Mesendoderm (in vitro differentiated cells): Measurements from ENCODE around the gene ADGRL3.
"Not testable (repeated sequence)": the region's sequence is repeated elsewhere in the genome, so short reads cannot be mapped to it uniquely, and the experiment has no call there.

ENCODE experiments used
- DNase-seq: peaks from one replicate; pipeline ENCODE4 v3.0.0; 2013
- H2AK5ac ChIP-seq: 2 replicates; pipeline ENCODE4 v1.6.1; 2013; ENCODE audit warnings: low read length, inconsistent platforms
- H2BK120ac ChIP-seq: 2 replicates; pipeline ENCODE4 v1.6.1; 2013; ENCODE audit warnings: low read depth, mild to moderate bottlenecking, low read length, moderate library complexity, mixed read lengths
- H2BK15ac ChIP-seq: replicated peaks from 2 replicates; pipeline ENCODE4 v1.6.1; 2013; ENCODE audit warnings: low read depth, mild to moderate bottlenecking, moderate library complexity
- H2BK5ac ChIP-seq: 2 replicates; pipeline ENCODE4 v1.6.1; 2013; ENCODE audit warnings: low read length, inconsistent platforms
- H3K18ac ChIP-seq: 2 replicates; pipeline ENCODE4 v1.6.1; 2013; ENCODE audit warnings: mild to moderate bottlenecking, low read length, mixed read lengths
- H3K23ac ChIP-seq: one replicate; pipeline ENCODE4 v1.6.1; 2013; ENCODE audit warnings: low read length
- H3K27ac ChIP-seq: 2 replicates; pipeline ENCODE4 v1.5.1; 2013; ENCODE audit warnings: low read depth, mild to moderate bottlenecking, inconsistent platforms, low read length, moderate library complexity
- H3K27me3 ChIP-seq: 2 replicates; pipeline ENCODE4 v1.6.1; 2013; ENCODE audit warnings: low read length, control low read depth, mild to moderate bottlenecking, inconsistent platforms; ENCODE audit not compliant: insufficient read depth, poor library complexity
- H3K36me3 ChIP-seq: 2 replicates; pipeline ENCODE4 v1.6.1; 2013; ENCODE audit warnings: low read length, inconsistent platforms; ENCODE audit not compliant: control insufficient read depth, insufficient read depth
- H3K4ac ChIP-seq: one replicate; pipeline ENCODE4 v1.6.1; 2013; ENCODE audit warnings: low read depth, mild to moderate bottlenecking, low read length, moderate library complexity
- H3K4me1 ChIP-seq: 2 replicates; pipeline ENCODE4 v1.6.1; 2013; ENCODE audit warnings: low read depth, low read length, inconsistent platforms; ENCODE audit not compliant: control insufficient read depth
- H3K4me2 ChIP-seq: 2 replicates; pipeline ENCODE4 v1.6.1; 2013; ENCODE audit warnings: low read length
- H3K4me3 ChIP-seq: 2 replicates; pipeline ENCODE4 v1.5.1; 2013; ENCODE audit warnings: mild to moderate bottlenecking, low read length
- H3K56ac ChIP-seq: one replicate; pipeline ENCODE4 v1.6.1; 2013; ENCODE audit warnings: low read length
- H3K79me1 ChIP-seq: 2 replicates; pipeline ENCODE4 v1.6.1; 2013; ENCODE audit warnings: low read length, inconsistent platforms
- H3K79me2 ChIP-seq: 2 replicates; pipeline ENCODE4 v1.6.1; 2013; ENCODE audit warnings: mild to moderate bottlenecking, low read length; ENCODE audit not compliant: control insufficient read depth, insufficient read depth
- H3K9ac ChIP-seq: 2 replicates; pipeline ENCODE4 v1.6.1; 2013; ENCODE audit warnings: low read length, inconsistent platforms
- H4K5ac ChIP-seq: one replicate; pipeline ENCODE4 v1.6.1; 2013; ENCODE audit warnings: low read length
- H4K8ac ChIP-seq: one replicate; pipeline ENCODE4 v1.6.1; 2013; ENCODE audit warnings: low read depth, mild to moderate bottlenecking, control low read depth, low read length, moderate library complexity
- WGBS: extraction: QIAGEN DNeasy Blood & Tissue Kit; methylation state at CpG from one replicate; pipeline ENCODE4 v1.1.7; 2013; ENCODE audit warnings: low lambda C conversion rate, missing lambda C conversion rate; ENCODE audit not compliant: insufficient coverage; ENCODE audit errors: extremely low coverage; 5-methylcytosine and 5-hydroxymethylcytosine counted together

The ADGRL3 gene

GRCh38 chr4:61762722-61763627, 562.8 kb downstream of the ADGRL3 start:
- Histone ChIP-seq H3K27me3 (no peaks in the 10 kb centered on the region), H3K4me1 (no peaks in the 10 kb centered on the region), H3K23ac (no peak overlapping the region), H3K4me3 (no peak overlapping the region), H3K4ac (no peak overlapping the region), H3K79me2 (no peaks in the 10 kb centered on the region), H2BK15ac (no peak overlapping the region), H3K4me2 (no peak overlapping the region), H3K9ac (no peak overlapping the region), H4K8ac (no peak overlapping the region), H3K56ac (no peak overlapping the region), H4K5ac (no peak overlapping the region), H3K79me1 (no peaks in the 10 kb centered on the region), H2BK5ac (no peak overlapping the region), H3K36me3 (no peaks in the 10 kb centered on the region), H2AK5ac (no peak overlapping the region), H2BK120ac (no peak overlapping the region), H3K27ac (no peak overlapping the region), H3K18ac (no peak overlapping the region)
- WGBS, result no CpG with 5 or more reads among the region's 5 CpGs
- DNase-seq, result no peak

DNA sequence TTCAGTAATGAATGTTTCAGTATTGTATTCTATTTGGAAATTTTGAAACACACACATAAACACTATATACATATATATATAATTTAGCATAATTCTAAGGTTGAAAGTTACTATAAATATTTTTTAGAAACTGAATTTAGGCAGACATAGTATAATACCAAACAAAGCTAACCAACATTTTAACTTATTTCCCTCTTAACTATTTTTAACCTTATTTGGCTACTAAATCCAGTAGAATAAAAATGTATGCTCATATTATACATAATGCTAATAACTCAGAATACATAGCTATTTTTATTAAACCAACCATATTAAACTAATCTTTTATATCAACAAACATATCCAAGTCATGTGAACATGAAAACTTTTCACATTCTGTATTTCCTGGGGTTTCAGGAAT, 563.6 kb downstream of the ADGRL3 start:
- no peak overlapping the region for H3K18ac ChIP-seq
- no peak overlapping the region for H2BK15ac ChIP-seq
- H3K79me1 ChIP-seq, result no peaks in the 10 kb centered on the region
- no peak overlapping the region for H3K4me2 ChIP-seq
- no peaks in the 10 kb centered on the region for H3K79me2 ChIP-seq
- no peaks in the 10 kb centered on the region for H3K4me1 ChIP-seq
- no peak overlapping the region for H3K23ac ChIP-seq
- no peak overlapping the region for H4K8ac ChIP-seq
- H3K4me3 ChIP-seq, result no peak overlapping the region
- no peak overlapping the region for H4K5ac ChIP-seq
- H3K27me3 ChIP-seq, result no peaks in the 10 kb centered on the region
- DNase-seq, result no peak
- H3K36me3 ChIP-seq, result no peaks in the 10 kb centered on the region
- H2BK5ac ChIP-seq, result no peak overlapping the region
- no peak overlapping the region for H3K4ac ChIP-seq
- H2AK5ac ChIP-seq, result no peak overlapping the region
- no peak overlapping the region for H3K56ac ChIP-seq
- no peak overlapping the region for H3K27ac ChIP-seq
- H3K9ac ChIP-seq, result no peak overlapping the region
- no peak overlapping the region for H2BK120ac ChIP-seq

DNA sequence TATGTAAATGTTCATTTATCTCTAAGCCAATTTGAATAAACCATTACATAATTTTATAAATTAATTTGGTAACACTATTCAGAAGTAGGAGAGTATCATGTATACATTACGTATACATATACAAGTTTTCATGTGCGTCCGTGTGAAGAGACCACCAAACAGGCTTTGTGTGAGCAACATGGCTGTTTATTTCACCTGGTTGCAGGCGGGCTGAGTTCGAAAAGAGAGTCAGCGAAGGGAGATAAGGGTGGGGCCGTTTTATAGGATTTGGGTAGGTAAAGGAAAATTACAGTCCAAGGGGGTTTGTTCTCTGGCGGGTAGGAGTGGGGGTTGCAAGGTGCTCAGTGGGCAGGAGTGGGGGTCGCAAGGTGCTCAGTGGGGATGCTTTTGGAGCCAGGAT, 564.0 kb downstream of the ADGRL3 start:
- not testable (repeated sequence) for H3K27me3 ChIP-seq, H2AK5ac ChIP-seq, H3K4me1 ChIP-seq, H2BK120ac ChIP-seq, H3K36me3 ChIP-seq, H3K79me1 ChIP-seq, H4K8ac ChIP-seq, H3K56ac ChIP-seq, DNase-seq, H3K18ac ChIP-seq, H2BK5ac ChIP-seq, H3K4me3 ChIP-seq, H4K5ac ChIP-seq, H2BK15ac ChIP-seq, H3K23ac ChIP-seq, H3K79me2 ChIP-seq, H3K4ac ChIP-seq, H3K27ac ChIP-seq, H3K9ac ChIP-seq, H3K4me2 ChIP-seq
- WGBS, result no CpG with 5 or more reads among the region's 9 CpGs

DNA sequence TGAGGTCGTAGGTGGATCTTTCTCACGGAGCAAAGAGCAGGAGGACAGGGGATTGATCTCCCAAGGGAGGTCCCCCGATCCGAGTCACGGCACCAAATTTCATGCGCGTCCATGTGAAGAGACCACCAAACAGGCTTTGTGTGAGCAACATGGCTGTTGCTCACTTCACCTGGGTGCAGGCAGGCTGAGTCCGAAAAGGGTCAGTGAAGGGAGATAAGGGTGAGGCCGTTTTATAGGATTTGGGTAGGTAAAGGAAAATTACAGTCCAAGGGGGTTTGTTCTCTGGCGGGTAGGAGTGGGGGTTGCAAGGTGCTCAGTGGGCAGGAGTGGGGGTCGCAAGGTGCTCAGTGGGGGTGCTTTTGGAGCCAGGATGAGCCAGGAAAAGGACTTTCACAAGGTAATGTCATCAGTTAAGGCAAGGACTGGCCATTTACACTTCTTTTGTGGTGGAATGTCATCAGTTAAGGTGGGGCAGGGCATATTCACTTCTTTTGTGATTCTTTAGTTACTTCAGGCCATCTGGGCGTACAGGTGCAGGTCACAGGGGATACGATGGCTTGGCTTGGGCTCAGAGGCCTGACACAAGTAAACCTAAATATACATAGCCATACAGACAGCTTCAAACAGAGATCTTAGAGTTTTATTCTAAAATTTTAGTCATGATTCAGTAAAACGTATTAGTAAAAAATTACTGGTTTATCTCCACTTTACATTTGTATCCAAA, 569.5 kb downstream of the ADGRL3 start:
- H3K79me2 ChIP-seq, H3K9ac ChIP-seq, H4K8ac ChIP-seq, H3K4ac ChIP-seq, H3K27ac ChIP-seq, H2AK5ac ChIP-seq, H3K4me2 ChIP-seq, H3K4me1 ChIP-seq, H4K5ac ChIP-seq, H3K36me3 ChIP-seq, H3K27me3 ChIP-seq, H3K18ac ChIP-seq, DNase-seq, H2BK120ac ChIP-seq, H3K4me3 ChIP-seq, H2BK5ac ChIP-seq, H3K56ac ChIP-seq, H2BK15ac ChIP-seq, H3K23ac ChIP-seq, H3K79me1 ChIP-seq: not testable (repeated sequence)
- WGBS, result no CpG with 5 or more reads among the region's 14 CpGs

GRCh38 chr4:61770456-61770855, 570.3 kb downstream of the ADGRL3 start:
- no peaks in the 10 kb centered on the region for H3K79me1 ChIP-seq

More at GRCh38 chr4:61770456-61770855, 570.3 kb downstream of the ADGRL3 start:
- Histone ChIP-seq H4K5ac (no peak overlapping the region), H3K79me2 (no peaks in the 10 kb centered on the region), H3K23ac (no peak overlapping the region), H3K56ac (no peak overlapping the region), H3K4me2 (no peak overlapping the region), H2AK5ac (no peak overlapping the region), H3K9ac (no peak overlapping the region), H3K18ac (no peak overlapping the region), H3K36me3 (no peaks in the 10 kb centered on the region), H3K27me3 (no peaks in the 10 kb centered on the region), H3K4me3 (no peak overlapping the region), H3K4me1 (no peaks in the 10 kb centered on the region), H2BK120ac (no peak overlapping the region), H4K8ac (no peak overlapping the region), H2BK15ac (no peak overlapping the region), H3K27ac (no peak overlapping the region), H3K4ac (no peak overlapping the region), H2BK5ac (no peak overlapping the region)
- no CpG with 5 or more reads among the region's 1 CpG for WGBS
- no peak for DNase-seq
